Measurements from ENCODE around the gene GRK3. TPM values are rescaled to one million over a fixed set of nuclear protein-coding genes. Genes with fewer than 3 reads are reported as not detected.

GRK3 gene
- total and polyA plus RNA-seq, 5 experiments from 2014 or later, result 0.19 to 8.8 (median 0.77) TPM

DNA sequence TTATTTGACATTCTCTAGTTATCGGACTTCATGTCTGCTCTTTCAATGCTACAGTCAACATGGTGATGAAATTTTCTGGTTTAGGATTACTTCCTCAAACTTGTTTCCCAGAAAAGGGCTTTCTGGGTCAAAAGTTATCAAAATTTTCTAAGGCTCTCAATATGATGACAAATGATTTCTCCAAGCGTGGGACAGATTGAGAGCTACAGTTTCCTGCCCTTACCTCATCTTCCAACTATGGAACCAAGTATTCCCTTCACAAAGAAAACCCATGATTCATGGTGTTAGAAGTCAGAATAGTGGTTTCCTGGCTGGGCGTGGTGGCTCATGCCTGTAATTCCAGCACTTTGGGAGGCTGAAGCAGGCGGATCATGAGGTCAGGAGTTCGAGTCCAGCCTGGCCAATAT, 195.4 kb downstream of the GRK3 start:
- ATAC-seq (no peak), DNase-seq (no peak)
- no peaks in the 10 kb centered on the region for H3K9me3 Mint-ChIP-seq
- no peak overlapping the region for H3K27ac Mint-ChIP-seq
- peaks cover 0 to 1% (median 0%) of the 10 kb centered on the region in 3 donors for H3K36me3 Mint-ChIP-seq
- peaks cover 0 to 4% (median 0%) of the 10 kb centered on the region in 5 donors for H3K27me3 Mint-ChIP-seq
- no peak overlapping the region for H3K4me3 Mint-ChIP-seq
- peaks cover 0 to 4% (median 0%) of the 10 kb centered on the region in 4 donors for H3K4me1 Mint-ChIP-seq
- POLR2A ChIA-PET, result no interaction called here

DNA sequence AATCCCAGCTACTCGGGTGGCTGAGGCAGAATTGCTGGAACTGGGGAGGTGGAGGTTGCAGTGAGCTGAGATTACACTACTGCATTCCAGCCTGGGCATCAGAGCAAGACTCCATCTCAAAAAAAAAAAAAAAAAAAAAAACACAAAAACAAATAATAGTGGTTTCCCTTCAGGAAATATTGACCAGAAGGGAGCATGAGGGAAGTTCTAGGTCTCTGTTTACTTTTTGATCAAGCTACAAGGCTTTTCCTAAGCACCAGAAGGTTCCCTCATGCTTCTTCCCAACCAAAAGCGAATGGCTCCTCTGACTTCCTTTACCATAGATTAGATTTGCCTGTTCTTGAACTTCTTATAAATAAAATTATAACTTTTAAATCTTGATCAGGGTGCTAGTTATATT, 195.8 kb downstream of the GRK3 start:
- POLR2A ChIA-PET, result no interaction called here
- DNase-seq (no peak), ATAC-seq (no peak)
- H3K27me3 Mint-ChIP-seq, result peaks cover 0 to 4% (median 0%) of the 10 kb centered on the region in 5 donors
- H3K27ac Mint-ChIP-seq, result no peak overlapping the region
- H3K4me3 Mint-ChIP-seq, result no peak overlapping the region
- H3K36me3 Mint-ChIP-seq, result peaks cover 0 to 1% (median 0%) of the 10 kb centered on the region in 3 donors
- H3K9me3 Mint-ChIP-seq, result peaks cover 0 to 1% (median 0%) of the 10 kb centered on the region in 9 donors
- H3K4me1 Mint-ChIP-seq, result peaks cover 0 to 4% (median 0%) of the 10 kb centered on the region in 4 donors

- POLR2A ChIA-PET, result no interaction called here
- Mint-ChIP-seq H3K36me3 (peaks cover 0 to 4% (median 1%) of the 10 kb centered on the region in 3 donors), H3K4me1 (peaks cover 0 to 3% (median 0%) of the 10 kb centered on the region in 4 donors), H3K27ac (peak overlapping the region in 1 of 10 donors; percentile 37), H3K4me3 (no peak overlapping the region), H3K27me3 (peaks cover 0 to 4% (median 0%) of the 10 kb centered on the region in 5 donors), H3K9me3 (peaks cover 0 to 7% (median 2%) of the 10 kb centered on the region in 9 donors)
- no peak for DNase-seq
- no peak for ATAC-seq
Observed at GRCh38 chr22:25760848-25761595, 196.5 kb downstream of the GRK3 start.

- H3K27me3 Mint-ChIP-seq, result peaks cover 0 to 10% (median 0%) of the 10 kb centered on the region in 5 donors
- DNase-seq (no peak), ATAC-seq (no peak)
- peak overlapping the region in 1 of 10 donors; percentile 55 for H3K27ac Mint-ChIP-seq
- H3K4me1 Mint-ChIP-seq, result peaks cover 0 to 3% (median 0%) of the 10 kb centered on the region in 4 donors
- peaks cover 5 to 16% (median 10%) of the 10 kb centered on the region in 9 donors for H3K9me3 Mint-ChIP-seq
- H3K36me3 Mint-ChIP-seq, result peaks cover 0 to 12% (median 1%) of the 10 kb centered on the region in 3 donors
- POLR2A ChIA-PET, result no interaction called here
- H3K4me3 Mint-ChIP-seq, result no peak overlapping the region
Observed at GRCh38 chr22:25762147-25762546, 197.7 kb downstream of the GRK3 start.

DNA sequence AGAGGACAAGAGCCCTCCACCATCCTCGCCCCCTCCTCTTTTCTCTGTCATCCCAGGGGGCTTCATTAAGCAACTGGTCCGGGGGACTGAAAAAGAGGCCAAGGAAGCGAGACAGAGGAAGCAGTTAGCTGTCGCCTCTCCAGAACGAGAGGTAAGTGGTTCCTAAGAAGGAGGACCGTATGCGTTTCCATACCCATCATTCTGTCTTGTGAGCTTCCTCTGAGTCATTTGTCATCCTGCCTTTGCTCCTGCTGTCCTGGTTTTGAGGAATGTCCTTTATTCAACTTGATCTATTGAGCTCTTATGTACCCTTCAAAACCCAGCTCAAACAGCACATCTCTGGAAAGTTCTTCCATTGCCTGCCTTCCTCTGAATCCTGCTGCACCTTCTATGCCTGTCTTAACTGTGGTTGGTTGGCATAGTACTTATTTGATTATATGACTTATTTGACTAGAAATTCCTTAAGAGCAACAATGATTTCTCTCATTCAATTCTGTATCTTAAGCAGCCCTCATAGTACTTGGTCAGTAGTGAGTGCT, 198.8 kb downstream of the GRK3 start:
- Mint-ChIP-seq H3K4me3 (no peak overlapping the region), H3K4me1 (peaks cover 0 to 3% (median 0%) of the 10 kb centered on the region in 4 donors), H3K27me3 (peaks cover 0 to 10% (median 0%) of the 10 kb centered on the region in 5 donors), H3K9me3 (peaks cover 5 to 18% (median 11%) of the 10 kb centered on the region in 9 donors), H3K27ac (no peak overlapping the region), H3K36me3 (peaks cover 0 to 12% (median 1%) of the 10 kb centered on the region in 3 donors)
- DNase-seq, result no peak
- ATAC-seq, result no peak
- POLR2A ChIA-PET, result no interaction called here

DNA sequence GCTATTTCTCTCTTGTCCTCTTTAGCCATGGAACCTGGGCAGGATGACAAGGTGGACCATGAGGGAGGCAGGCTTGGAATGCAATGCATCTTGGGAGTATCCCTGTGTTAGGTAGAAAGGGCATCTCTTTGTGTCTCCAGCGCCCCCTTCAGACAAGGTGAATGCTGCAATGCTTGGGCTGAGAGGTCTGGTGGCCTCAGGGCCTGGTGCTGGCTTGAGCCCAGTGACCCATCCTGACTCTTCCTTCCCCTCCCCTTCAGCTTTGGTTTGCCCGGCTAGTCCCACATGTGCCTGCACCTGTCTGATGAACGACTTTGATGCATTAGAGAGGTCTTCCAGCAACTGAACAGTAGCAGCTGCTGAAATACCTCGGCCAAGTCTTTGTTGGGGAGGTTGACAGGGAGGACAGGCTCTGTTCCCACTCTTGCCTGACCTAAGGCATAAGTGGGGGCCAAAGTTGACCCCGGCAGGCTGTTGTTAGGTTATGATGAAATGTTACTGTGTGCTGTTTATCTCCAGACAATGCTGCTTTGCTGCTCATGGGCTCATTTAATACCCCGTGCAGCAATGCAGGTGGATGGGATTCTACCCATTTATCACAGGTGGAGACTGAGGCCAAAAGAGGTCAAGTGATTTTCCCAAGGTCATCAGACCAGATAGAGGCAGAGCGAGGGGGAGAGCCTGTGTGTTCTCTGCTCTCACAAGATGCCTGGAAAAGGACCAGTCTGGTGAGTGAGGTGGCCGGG, 200.0 kb downstream of the GRK3 start:
- Mint-ChIP-seq H3K9me3 (peaks cover 5 to 18% (median 11%) of the 10 kb centered on the region in 9 donors), H3K4me3 (no peak overlapping the region), H3K27me3 (peaks cover 0 to 13% (median 0%) of the 10 kb centered on the region in 5 donors), H3K4me1 (peaks cover 0 to 7% (median 1%) of the 10 kb centered on the region in 4 donors), H3K27ac (no peak overlapping the region), H3K36me3 (peaks cover 0 to 12% (median 1%) of the 10 kb centered on the region in 3 donors)
- no peak for DNase-seq
- POLR2A ChIA-PET, result no interaction called here
- no peak for ATAC-seq

GRCh38 chr22:25765016-25765367, 200.5 kb downstream of the GRK3 start:
- POLR2A ChIA-PET, result no interaction called here
- Mint-ChIP-seq H3K27ac (no peak overlapping the region), H3K9me3 (peaks cover 5 to 18% (median 11%) of the 10 kb centered on the region in 9 donors), H3K4me1 (peaks cover 0 to 7% (median 1%) of the 10 kb centered on the region in 4 donors), H3K36me3 (peaks cover 0 to 12% (median 1%) of the 10 kb centered on the region in 3 donors), H3K4me3 (no peak overlapping the region), H3K27me3 (peaks cover 0 to 13% (median 0%) of the 10 kb centered on the region in 5 donors)
- ATAC-seq, result no peak
- DNase-seq, result no peak

- peaks cover 5 to 18% (median 11%) of the 10 kb centered on the region in 9 donors for H3K9me3 Mint-ChIP-seq
- H3K4me1 Mint-ChIP-seq, result peaks cover 0 to 7% (median 1%) of the 10 kb centered on the region in 4 donors
- H3K27me3 Mint-ChIP-seq, result peaks cover 0 to 13% (median 0%) of the 10 kb centered on the region in 5 donors
- no peak overlapping the region for H3K27ac Mint-ChIP-seq
- DNase-seq (no peak), ATAC-seq (no peak)
- POLR2A ChIA-PET, result no interaction called here
- peaks cover 0 to 12% (median 1%) of the 10 kb centered on the region in 3 donors for H3K36me3 Mint-ChIP-seq
- no peak overlapping the region for H3K4me3 Mint-ChIP-seq
Observed at GRCh38 chr22:25765801-25766200, 201.3 kb downstream of the GRK3 start.

DNA sequence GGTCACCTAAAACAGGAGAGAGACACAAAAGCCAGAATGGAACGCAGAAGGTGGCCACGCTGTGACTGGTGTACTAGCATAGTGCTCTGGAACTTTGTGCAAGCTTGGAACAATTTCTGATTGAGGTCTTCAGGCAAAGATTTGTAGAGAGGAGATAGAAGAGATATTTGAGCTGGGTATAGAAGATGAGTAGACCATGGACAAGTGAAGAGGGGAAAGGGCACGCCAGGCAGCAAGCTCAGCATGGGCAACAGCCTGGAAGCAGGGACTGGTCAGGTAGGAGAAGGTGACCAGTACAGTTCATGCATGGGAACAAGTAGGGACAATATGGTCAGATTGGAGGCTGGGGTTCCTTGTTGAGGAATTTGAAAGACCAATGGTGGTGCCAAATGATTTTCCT, 201.9 kb downstream of the GRK3 start:
- POLR2A ChIA-PET, result no interaction called here
- H3K36me3 Mint-ChIP-seq, result peaks cover 0 to 12% (median 1%) of the 10 kb centered on the region in 3 donors

GRCh38 chr22:25770333-25770732, 205.9 kb downstream of the GRK3 start:
- DNase-seq (no peak), ATAC-seq (no peak)
- Mint-ChIP-seq H3K27me3 (peaks cover 0 to 12% (median 2%) of the 10 kb centered on the region in 5 donors), H3K4me1 (peaks cover 4 to 14% (median 4%) of the 10 kb centered on the region in 4 donors), H3K4me3 (no peak overlapping the region), H3K27ac (no peak overlapping the region), H3K9me3 (peaks cover 5 to 18% (median 10%) of the 10 kb centered on the region in 9 donors), H3K36me3 (peaks cover 0 to 12% (median 0%) of the 10 kb centered on the region in 3 donors)
- POLR2A ChIA-PET, result no interaction called here

More for the DNA sequence above, 201.9 kb downstream of the GRK3 start:
- ATAC-seq, result no peak
- Mint-ChIP-seq H3K27ac (peak overlapping the region in 1 of 10 donors; percentile 65), H3K4me3 (no peak overlapping the region), H3K27me3 (peaks cover 0 to 13% (median 0%) of the 10 kb centered on the region in 5 donors), H3K4me1 (peaks cover 0 to 7% (median 0%) of the 10 kb centered on the region in 4 donors), H3K9me3 (peaks cover 5 to 18% (median 11%) of the 10 kb centered on the region in 9 donors)
- no peak for DNase-seq

- peaks cover 0 to 7% (median 2%) of the 10 kb centered on the region in 5 donors for H3K27me3 Mint-ChIP-seq
- H3K36me3 Mint-ChIP-seq, result no peaks in the 10 kb centered on the region
- H3K9me3 Mint-ChIP-seq, result peaks cover 0 to 2% (median 0%) of the 10 kb centered on the region in 9 donors
- ATAC-seq (no peak), DNase-seq (no peak)
- no peak overlapping the region for H3K27ac Mint-ChIP-seq
- POLR2A ChIA-PET, result no interaction called here
- no peak overlapping the region for H3K4me3 Mint-ChIP-seq
- H3K4me1 Mint-ChIP-seq, result peaks cover 4 to 14% (median 4%) of the 10 kb centered on the region in 4 donors
Observed at GRCh38 chr22:25772288-25772687, 207.8 kb downstream of the GRK3 start.

DNA sequence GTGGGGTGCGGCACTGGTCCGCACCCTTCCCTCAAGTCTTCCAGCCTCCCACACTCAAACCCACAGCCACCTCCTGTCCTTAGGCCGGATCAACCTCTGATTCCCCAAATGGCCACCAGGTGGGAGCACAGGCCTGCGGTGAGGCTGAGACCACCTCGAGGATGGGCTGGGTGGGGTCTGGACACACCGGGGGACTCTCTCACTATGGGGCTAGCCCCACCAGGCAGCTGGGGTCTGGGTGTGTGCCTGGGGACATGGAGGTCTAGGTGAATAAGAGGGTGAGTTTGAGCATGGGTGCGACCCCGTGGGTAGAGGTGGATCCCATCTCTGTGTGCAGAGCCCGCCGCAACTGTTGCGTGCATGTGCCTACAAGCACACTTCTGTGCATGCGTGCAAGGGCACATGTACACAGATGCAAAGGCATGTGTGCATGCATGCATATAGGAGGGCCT, 210.1 kb downstream of the GRK3 start:
- H3K36me3 Mint-ChIP-seq, result no peaks in the 10 kb centered on the region
- H3K4me3 Mint-ChIP-seq, result no peak overlapping the region
- POLR2A ChIA-PET, result no interaction called here
- H3K27ac Mint-ChIP-seq, result peak overlapping the region in 1 of 10 donors; percentile 4
- peaks cover 4 to 7% (median 4%) of the 10 kb centered on the region in 4 donors for H3K4me1 Mint-ChIP-seq
- DNase-seq (no peak), ATAC-seq (peak in 1 of 2 donors; percentile 18)
- peaks cover 0 to 5% (median 2%) of the 10 kb centered on the region in 5 donors for H3K27me3 Mint-ChIP-seq
- no peaks in the 10 kb centered on the region for H3K9me3 Mint-ChIP-seq

All from naive thymus-derived CD8-positive, alpha-beta T cell (primary cell).